ENCODE measurements around the gene TCP11L2.
"Not testable (repeated sequence)": the region's sequence is repeated elsewhere in the genome, so short reads cannot be mapped to it uniquely, and the experiment has no call there.

The TCP11L2 gene

GRCh38 chr12:106360400-106360994 is 58.0 kb downstream of the TCP11L2 start:
- no peak overlapping the region for H3K4me3 ChIP-seq (ENCODE audit: control insufficient read depth, low read depth, low read length)
- TF ChIP-seq, protein P1, sequence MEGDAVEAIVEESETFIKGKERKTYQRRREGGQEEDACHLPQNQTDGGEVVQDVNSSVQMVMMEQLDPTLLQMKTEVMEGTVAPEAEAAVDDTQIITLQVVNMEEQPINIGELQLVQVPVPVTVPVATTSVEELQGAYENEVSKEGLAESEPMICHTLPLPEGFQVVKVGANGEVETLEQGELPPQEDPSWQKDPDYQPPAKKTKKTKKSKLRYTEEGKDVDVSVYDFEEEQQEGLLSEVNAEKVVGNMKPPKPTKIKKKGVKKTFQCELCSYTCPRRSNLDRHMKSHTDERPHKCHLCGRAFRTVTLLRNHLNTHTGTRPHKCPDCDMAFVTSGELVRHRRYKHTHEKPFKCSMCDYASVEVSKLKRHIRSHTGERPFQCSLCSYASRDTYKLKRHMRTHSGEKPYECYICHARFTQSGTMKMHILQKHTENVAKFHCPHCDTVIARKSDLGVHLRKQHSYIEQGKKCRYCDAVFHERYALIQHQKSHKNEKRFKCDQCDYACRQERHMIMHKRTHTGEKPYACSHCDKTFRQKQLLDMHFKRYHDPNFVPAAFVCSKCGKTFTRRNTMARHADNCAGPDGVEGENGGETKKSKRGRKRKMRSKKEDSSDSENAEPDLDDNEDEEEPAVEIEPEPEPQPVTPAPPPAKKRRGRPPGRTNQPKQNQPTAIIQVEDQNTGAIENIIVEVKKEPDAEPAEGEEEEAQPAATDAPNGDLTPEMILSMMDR (conservative IDR thresholded peaks at IDR 0.05; ENCODE audit: control insufficient read depth, insufficient read depth, low read depth, low read length): no peak

DNA sequence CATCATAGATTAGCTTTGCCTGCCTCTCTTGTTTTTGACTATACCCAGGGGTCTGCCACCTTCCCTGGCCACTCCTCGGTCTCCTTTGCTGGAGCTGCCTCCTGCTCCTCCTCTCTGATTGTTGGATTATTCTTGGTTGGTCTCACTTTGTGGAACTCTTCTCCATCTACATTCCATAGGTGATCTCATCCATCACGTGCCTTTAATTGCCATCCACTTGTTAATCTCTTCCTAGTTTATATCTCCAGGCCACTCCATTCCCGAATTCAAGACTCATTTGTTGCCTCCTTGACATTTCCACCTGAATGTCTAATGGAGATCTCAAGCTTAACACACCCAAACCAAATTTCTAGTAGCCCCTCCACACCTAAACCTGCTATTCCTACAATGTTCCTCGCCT is 60.4 kb downstream of the TCP11L2 start:
- DNase-seq (ENCODE audit: low read depth): no peak
- TF ChIP-seq, protein P1 (conservative IDR thresholded peaks at IDR 0.05; ENCODE audit: control insufficient read depth, insufficient read depth, low read depth, low read length): no peak
- no peak overlapping the region for H3K4me3 ChIP-seq (ENCODE audit: control insufficient read depth, low read depth, low read length)

More at GRCh38 chr12:106360400-106360994, 58.0 kb downstream of the TCP11L2 start:
- no peak for DNase-seq (ENCODE audit: low read depth)

- TF ChIP-seq, protein P1 (conservative IDR thresholded peaks at IDR 0.05; ENCODE audit: control insufficient read depth, insufficient read depth, low read depth, low read length): no peak
- DNase-seq (ENCODE audit: low read depth): no peak
- H3K4me3 ChIP-seq (ENCODE audit: control insufficient read depth, low read depth, low read length): no peak overlapping the region
Measured at GRCh38 chr12:106364261-106364660, 61.7 kb downstream of the TCP11L2 start.

GRCh38 chr12:106369624-106370346 is 67.3 kb downstream of the TCP11L2 start:
- peak; percentile 78 for DNase-seq (ENCODE audit: low read depth)
- no peak overlapping the region for H3K4me3 ChIP-seq (ENCODE audit: control insufficient read depth, low read depth, low read length)
- TF ChIP-seq, protein P1 (conservative IDR thresholded peaks at IDR 0.05; ENCODE audit: control insufficient read depth, insufficient read depth, low read depth, low read length): no peak

DNA sequence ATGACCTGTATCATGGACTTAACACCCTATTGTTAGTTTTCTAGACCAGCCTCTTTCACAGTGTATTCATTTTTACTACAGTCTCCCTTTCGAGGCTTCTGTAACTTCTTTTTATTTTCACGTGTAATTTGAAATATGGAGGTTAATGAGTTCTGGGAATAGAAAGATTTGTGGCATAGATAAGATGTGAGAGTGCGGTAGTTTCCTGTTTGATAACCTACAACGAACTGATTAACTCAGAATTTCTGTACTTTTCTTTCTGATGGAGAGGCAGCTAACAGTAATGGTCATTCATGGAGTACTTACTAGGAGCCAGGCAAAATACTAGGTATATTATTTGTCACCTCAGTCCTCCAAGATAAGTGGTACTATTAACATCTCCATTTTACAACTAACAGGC is 76.3 kb downstream of the TCP11L2 start:
- TF ChIP-seq, protein P1 (conservative IDR thresholded peaks at IDR 0.05; ENCODE audit: control insufficient read depth, insufficient read depth, low read depth, low read length): no peak

DNA sequence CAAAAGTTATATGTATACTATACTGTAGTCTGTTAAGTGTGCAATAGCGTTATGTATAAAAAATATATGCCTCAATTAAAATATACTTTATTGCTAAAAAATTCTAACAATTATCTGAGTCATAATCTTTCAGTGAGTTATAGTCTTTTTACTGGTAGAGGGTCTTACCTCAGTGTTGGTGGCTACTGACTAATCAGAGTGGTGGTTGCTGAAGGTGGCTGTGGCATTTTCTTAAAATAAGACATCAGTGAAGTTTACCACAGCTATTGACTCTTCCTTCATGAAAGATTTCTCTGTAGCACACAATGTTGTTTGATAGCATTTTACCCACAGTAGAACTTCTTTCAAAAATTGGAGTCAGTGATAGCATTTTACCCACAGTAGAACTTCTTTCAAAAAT is 78.4 kb downstream of the TCP11L2 start:
- H3K4me3 ChIP-seq (ENCODE audit: control insufficient read depth, low read depth, low read length): no peak overlapping the region
- DNase-seq (ENCODE audit: low read depth): no peak
- TF ChIP-seq, protein P1 (conservative IDR thresholded peaks at IDR 0.05; ENCODE audit: control insufficient read depth, insufficient read depth, low read depth, low read length): no peak

More for the DNA sequence above, 76.3 kb downstream of the TCP11L2 start:
- no peak for DNase-seq (ENCODE audit: low read depth)
- no peak overlapping the region for H3K4me3 ChIP-seq (ENCODE audit: control insufficient read depth, low read depth, low read length)

- not testable (repeated sequence) for DNase-seq (ENCODE audit: low read depth); H3K4me3 ChIP-seq (ENCODE audit: control insufficient read depth, low read depth, low read length)
Measured at GRCh38 chr12:106381866-106382265, 79.3 kb downstream of the TCP11L2 start.
